Upper lobe of left lung (tissue), 6 donors: ENCODE results near the gene MED13. TPM values are rescaled to one million over a fixed set of nuclear protein-coding genes. Genes with fewer than 3 reads are reported as not detected.

ENCODE experiments used
- ATAC-seq, 2 donors: fragments of 200-7000 bp; cut with Tn5 transposase; one replicate each; pipeline ENCODE4 v1.9.1; 2022; ENCODE audit warnings: mild to moderate bottlenecking in 2 of 2, moderate library complexity in 2 of 2; ENCODE audit not compliant: low FRiP score in 2 of 2
- DNase-seq, 2 donors: peaks; one replicate each; pipeline ENCODE4 v3.0.0-alpha.2; 2019 to 2020
- H3K27ac ChIP-seq, 4 donors: fragments of 200-600 bp; sonication (generic); one replicate each; pipeline ENCODE4 v1.5.1; 2016 to 2019
- H3K27me3 ChIP-seq, 4 donors: fragments of 200-600 bp; sonication (generic); one replicate each; pipeline ENCODE4 v1.5.1; 2017 to 2019
- H3K36me3 ChIP-seq, 4 donors: fragments of 200-600 bp; sonication (generic); one replicate each; pipeline ENCODE4 v1.5.1; 2016 to 2019
- H3K4me1 ChIP-seq, 4 donors: fragments of 200-600 bp; sonication (generic); one replicate each; pipeline ENCODE4 v1.5.1; 2018 to 2019
- H3K4me3 ChIP-seq, 4 donors: fragments of 200-600 bp; sonication (generic); one replicate each; pipeline ENCODE4 v1.5.1; 2017 to 2019; ENCODE audit warnings: mild to moderate bottlenecking in 2 of 4, moderate library complexity in 1 of 4
- H3K9me3 ChIP-seq, 4 donors: fragments of 200-600 bp; sonication (generic); one replicate each; pipeline ENCODE4 v1.5.1; 2018 to 2019
- EP300 ChIP-seq, 4 donors: sonication (generic); formaldehyde crosslinking; IDR thresholded peaks; one replicate each; pipeline ENCODE4 v1.5.1; 2017; ENCODE audit warnings: antibody characterized with exemption in 4 of 4, control low read depth in 2 of 4
- POLR2A ChIP-seq, 4 donors: fragments of 450-650 bp; IDR thresholded peaks; one replicate each; pipeline ENCODE4 v1.5.1; 2016 to 2017; ENCODE audit warnings: antibody characterized with exemption in 4 of 4, mild to moderate bottlenecking in 2 of 4
- POLR2AphosphoS5 ChIP-seq, 2 donors: sonication (generic); formaldehyde crosslinking; IDR thresholded peaks; one replicate each; pipeline ENCODE4 v1.5.1; 2017; ENCODE audit warnings: antibody characterized with exemption in 2 of 2
- WGBS, 2 donors: methylation state at CpG; one replicate each; pipeline ENCODE4 v1.1.5; 2017 to 2018; 5-methylcytosine and 5-hydroxymethylcytosine counted together
- total RNA-seq, 6 donors: library from RNA; depleted of rRNA in 4 of 6; stranded (reverse); fragments of >200 nt in 4 of 6; gene quantifications; one replicate each; pipeline versions ENCODE4 v1.1.0 to v1.2.1, GENCODE V29; 2016 to 2021
- TF ChIP-seq, protein P1 (sequence below), 6 experiments: fragments of 450-650 bp in 4 of 6; fragments of 200-600 bp in 2 of 6; sonication (generic) in 2 of 6; IDR thresholded peaks; one replicate each; pipeline ENCODE4 v1.5.1; 2016 to 2019; ENCODE audit warnings: antibody characterized with exemption in 6 of 6
- donor health status: DM: no; HTN: no; CAD: no; lungs with moderate emphysema.
- donor health status: DM: no; HTN: yes; CAD: no; lungs with severe emphysema.

The MED13 gene
- total RNA-seq, 6 donors from 2014 or later: 52.7 to 109 (median 71.3) TPM

DNA sequence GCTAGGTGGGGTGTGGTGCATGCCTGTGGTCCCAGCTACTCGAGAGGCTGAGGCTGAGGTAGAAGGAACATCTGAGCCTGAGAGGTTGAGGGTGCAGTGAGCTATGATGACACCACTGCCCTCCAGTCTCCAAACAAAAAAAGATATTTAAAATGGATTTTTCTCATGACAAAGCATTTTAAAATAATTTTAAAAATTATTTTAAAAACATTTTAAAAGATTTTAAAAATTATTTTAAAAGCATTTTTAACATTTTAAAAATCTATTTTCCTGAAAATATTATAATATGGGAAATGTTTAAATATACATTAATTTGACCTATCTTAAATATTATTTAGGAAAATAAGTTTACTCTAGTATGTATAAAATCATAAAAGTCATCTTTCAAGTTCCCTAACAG lies 26.8 kb downstream of the MED13 start:
- Histone ChIP-seq H3K9me3 (no peaks in the 10 kb centered on the region), H3K4me1 (peaks cover 0 to 8% (median under 1%) of the 10 kb centered on the region in 4 donors), H3K27me3 (no peaks in the 10 kb centered on the region), H3K27ac (no peak overlapping the region), H3K4me3 (no peak overlapping the region), H3K36me3 (peaks cover 0 to 43% (median 21%) of the 10 kb centered on the region in 4 donors)
- ATAC-seq (no peak), DNase-seq (no peak)
- 68 to 78% methylated on average over 1 of the region's 1 CpG for WGBS, 2 donors
- TF ChIP-seq POLR2AphosphoS5 (IDR thresholded peaks at IDR 0.05): no peak
- TF ChIP-seq EP300 (IDR thresholded peaks at IDR 0.05): no peak
- no peak for TF ChIP-seq POLR2A (IDR thresholded peaks at IDR 0.05)
- TF ChIP-seq, protein P1, sequence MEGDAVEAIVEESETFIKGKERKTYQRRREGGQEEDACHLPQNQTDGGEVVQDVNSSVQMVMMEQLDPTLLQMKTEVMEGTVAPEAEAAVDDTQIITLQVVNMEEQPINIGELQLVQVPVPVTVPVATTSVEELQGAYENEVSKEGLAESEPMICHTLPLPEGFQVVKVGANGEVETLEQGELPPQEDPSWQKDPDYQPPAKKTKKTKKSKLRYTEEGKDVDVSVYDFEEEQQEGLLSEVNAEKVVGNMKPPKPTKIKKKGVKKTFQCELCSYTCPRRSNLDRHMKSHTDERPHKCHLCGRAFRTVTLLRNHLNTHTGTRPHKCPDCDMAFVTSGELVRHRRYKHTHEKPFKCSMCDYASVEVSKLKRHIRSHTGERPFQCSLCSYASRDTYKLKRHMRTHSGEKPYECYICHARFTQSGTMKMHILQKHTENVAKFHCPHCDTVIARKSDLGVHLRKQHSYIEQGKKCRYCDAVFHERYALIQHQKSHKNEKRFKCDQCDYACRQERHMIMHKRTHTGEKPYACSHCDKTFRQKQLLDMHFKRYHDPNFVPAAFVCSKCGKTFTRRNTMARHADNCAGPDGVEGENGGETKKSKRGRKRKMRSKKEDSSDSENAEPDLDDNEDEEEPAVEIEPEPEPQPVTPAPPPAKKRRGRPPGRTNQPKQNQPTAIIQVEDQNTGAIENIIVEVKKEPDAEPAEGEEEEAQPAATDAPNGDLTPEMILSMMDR (IDR thresholded peaks at IDR 0.05): no peak

DNA sequence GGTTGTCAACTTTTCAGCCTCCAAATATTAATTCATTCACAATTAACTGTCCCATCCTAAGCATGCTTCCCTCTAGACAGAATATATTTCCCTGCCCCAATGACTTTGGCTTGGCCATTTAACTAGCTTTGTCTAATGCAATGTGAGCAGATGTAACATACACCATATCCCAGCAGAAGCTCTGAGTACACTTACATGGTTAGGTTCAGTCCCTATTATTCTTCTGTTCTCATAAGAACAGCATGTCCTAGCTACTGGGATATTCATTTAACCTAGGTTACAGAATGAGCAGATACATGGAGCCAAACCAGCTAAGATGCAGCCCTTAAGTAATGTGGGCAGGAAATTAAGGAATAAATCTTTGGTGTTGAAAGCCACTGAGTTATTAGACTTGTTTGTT lies 31.8 kb downstream of the MED13 start:
- H3K36me3 ChIP-seq: peaks cover 36 to 69% (median 56%) of the 10 kb centered on the region in 4 donors
- H3K4me3 ChIP-seq: no peak overlapping the region
- no peaks in the 10 kb centered on the region for H3K27me3 ChIP-seq
- ATAC-seq: no peak
- H3K4me1 ChIP-seq: no peaks in the 10 kb centered on the region
- H3K27ac ChIP-seq: no peak overlapping the region
- H3K9me3 ChIP-seq: no peaks in the 10 kb centered on the region
- TF ChIP-seq EP300 (IDR thresholded peaks at IDR 0.05) (no peak), POLR2AphosphoS5 (IDR thresholded peaks at IDR 0.05) (no peak), POLR2A (IDR thresholded peaks at IDR 0.05) (no peak)
- TF ChIP-seq, protein P1 (IDR thresholded peaks at IDR 0.05): no peak
- DNase-seq: no peak

DNA sequence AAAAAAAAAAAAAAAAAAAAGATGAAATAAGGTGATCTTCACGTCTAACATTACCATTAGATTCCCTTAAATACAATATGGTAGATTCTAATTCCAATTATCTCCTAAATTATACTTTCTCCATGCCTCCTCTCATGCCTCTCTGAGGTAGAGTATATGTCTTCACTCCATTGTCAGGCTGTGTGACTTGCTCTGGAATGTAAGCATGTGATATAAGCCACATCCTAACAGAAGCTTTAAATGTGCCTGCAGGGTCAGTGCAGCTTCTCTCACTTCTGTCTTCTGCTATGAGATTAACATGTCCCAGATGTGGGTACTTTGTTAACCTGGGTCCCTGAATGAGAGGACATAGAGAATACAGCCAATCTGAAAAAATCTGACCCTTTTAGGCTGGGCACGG lies 32.6 kb downstream of the MED13 start:
- no peak for ATAC-seq
- Histone ChIP-seq H3K4me1 (no peaks in the 10 kb centered on the region), H3K36me3 (peaks cover 36 to 78% (median 64%) of the 10 kb centered on the region in 4 donors), H3K27me3 (no peaks in the 10 kb centered on the region), H3K9me3 (no peaks in the 10 kb centered on the region), H3K27ac (no peak overlapping the region), H3K4me3 (no peak overlapping the region)
- 93 to 97% methylated on average over 2 of the region's 2 CpGs for WGBS, 2 donors
- DNase-seq: no peak
- TF ChIP-seq, protein P1 (IDR thresholded peaks at IDR 0.05): no peak

DNA sequence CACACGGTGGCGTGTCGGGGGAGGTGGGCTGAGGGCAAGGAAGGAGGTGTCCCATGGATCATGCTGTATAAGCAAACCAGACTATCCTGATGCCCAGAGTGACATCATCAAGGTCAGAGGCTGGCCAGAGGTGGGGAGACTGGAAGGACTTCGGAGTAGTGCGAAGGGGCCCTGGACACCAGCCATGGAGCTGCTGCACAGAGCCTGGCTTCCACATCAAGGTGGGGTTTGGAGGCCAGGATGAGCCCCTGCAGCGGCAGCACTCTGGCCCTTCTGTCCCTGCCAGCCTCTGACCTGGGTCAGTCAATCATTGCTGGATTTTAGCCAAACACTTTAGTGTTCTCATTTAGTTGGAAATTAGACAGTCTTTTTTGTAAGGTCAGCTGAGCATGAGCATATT lies 34.8 kb downstream of the MED13 start:
- DNase-seq (no peak), ATAC-seq (no peak)
- TF ChIP-seq POLR2A (IDR thresholded peaks at IDR 0.05) (no peak), EP300 (IDR thresholded peaks at IDR 0.05) (no peak), POLR2AphosphoS5 (IDR thresholded peaks at IDR 0.05) (no peak)
- TF ChIP-seq, protein P1 (IDR thresholded peaks at IDR 0.05): no peak
- Histone ChIP-seq H3K4me3 (no peak overlapping the region), H3K27ac (no peak overlapping the region), H3K4me1 (no peaks in the 10 kb centered on the region), H3K9me3 (no peaks in the 10 kb centered on the region), H3K27me3 (no peaks in the 10 kb centered on the region), H3K36me3 (peaks cover 42 to 98% (median 73%) of the 10 kb centered on the region in 4 donors)
- 94 to 98% methylated on average over 3 to 6 of the region's 6 CpGs for WGBS, 2 donors

DNA sequence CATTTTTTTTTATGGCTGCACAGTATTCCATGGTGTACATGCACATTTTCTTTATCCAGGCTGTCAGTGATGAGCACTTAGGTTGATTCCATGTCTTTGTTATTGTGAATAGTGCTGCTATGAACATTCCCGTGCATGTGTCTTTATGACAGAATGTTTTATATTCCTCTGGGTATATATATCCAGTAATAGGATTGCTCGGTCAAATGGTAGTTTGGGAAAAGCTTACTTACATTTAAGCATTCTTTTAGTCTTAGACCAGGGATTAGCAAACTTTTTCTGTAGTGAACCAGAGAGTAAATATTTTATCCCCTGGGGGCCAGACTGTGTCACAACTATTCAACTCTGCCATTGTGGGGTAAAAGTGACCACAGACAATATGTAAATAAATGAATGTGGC lies 40.2 kb downstream of the MED13 start:
- 89 to 93% methylated on average over 2 of the region's 2 CpGs for WGBS, 2 donors
- Histone ChIP-seq H3K27me3 (no peaks in the 10 kb centered on the region), H3K4me1 (no peaks in the 10 kb centered on the region), H3K27ac (no peak overlapping the region), H3K9me3 (no peaks in the 10 kb centered on the region), H3K4me3 (no peak overlapping the region), H3K36me3 (peaks cover 28 to 92% (median 66%) of the 10 kb centered on the region in 4 donors)
- ATAC-seq (no peak), DNase-seq (no peak)
- no peak for TF ChIP-seq EP300 (IDR thresholded peaks at IDR 0.05)
- TF ChIP-seq, protein P1 (IDR thresholded peaks at IDR 0.05): no peak
